Smooth muscle cell of the brain vasculature (primary cell): ENCODE measurements around the gene OAT.
A peak's percentile ranks its signal among the peaks of the same experiment; 100 is the strongest.
"Not testable (repeated sequence)": the region's sequence is repeated elsewhere in the genome, so short reads cannot be mapped to it uniquely, and the experiment has no call there.

Experiments
- DNase-seq: peaks from one replicate; pipeline ENCODE4 v3.0.0-alpha.2; 2012; ENCODE audit warnings: low read depth, low spot score

The OAT gene

GRCh38 chr10:124447751-124448466 is 29.2 kb upstream of the OAT start:
- no peak for DNase-seq

DNA sequence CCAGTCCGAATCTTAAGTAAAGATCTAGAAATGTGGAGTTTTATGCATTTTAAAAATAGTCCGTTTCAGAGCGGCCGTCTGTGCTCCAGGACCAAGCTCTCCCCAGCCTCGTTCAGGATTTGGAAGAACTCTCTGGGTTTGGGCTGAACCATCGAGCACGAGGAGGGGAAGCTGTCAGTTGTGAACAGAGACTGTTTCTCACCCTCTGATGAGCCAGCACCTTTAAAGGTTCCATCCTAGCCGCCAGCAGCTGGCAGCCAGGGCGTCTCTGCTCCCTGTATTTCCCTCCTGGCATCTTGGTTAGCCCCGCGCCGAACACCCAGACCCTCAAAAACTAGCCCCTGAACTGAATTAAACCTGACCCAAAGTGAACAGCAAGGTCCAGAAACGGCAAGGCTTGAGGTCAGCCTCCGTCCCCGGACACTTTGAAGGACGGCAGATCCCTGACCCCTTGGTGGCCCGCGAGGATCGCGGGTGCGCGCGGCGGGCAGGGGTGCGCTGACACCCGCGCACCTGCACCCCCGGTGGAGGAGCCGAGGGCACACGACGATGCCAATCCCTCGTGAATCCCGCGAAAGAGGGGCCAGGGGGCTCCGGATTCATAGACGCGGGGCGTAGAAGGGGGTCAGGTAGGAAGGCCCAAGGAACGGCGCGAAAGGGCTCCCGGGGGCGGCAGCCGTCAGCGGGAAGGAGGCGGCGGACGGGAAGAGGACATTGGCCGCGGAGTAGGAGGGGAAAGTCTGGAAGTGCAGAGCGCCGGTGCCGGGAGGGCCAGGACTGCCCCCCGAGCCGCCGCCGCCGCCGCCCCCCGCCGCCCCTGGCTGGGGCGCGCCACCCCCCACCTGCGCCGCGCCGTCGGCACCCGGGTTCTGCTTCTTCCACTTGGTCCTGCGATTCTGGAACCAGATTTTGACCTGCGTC is 28.4 kb upstream of the OAT start:
- DNase-seq: no peak

DNA sequence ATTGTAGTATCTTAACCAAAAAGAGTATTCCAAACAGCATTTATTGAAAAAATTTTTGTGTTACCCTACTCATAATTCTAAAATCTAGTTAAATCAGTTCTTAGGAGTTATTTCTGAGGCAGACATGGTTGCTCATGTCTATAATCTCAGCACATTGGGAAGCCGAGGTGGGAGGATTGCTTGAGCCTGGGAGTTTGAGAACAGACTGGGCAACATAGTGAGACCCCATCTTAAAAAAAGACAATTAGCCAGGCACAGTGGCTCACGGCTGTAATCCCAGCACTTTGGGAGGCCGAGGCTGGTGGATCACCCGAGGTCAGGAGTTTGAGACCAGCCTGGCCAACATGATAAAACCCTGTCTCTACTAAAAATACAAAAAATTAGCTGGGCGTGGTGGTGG is 23.0 kb upstream of the OAT start:
- DNase-seq: not testable (repeated sequence)

DNA sequence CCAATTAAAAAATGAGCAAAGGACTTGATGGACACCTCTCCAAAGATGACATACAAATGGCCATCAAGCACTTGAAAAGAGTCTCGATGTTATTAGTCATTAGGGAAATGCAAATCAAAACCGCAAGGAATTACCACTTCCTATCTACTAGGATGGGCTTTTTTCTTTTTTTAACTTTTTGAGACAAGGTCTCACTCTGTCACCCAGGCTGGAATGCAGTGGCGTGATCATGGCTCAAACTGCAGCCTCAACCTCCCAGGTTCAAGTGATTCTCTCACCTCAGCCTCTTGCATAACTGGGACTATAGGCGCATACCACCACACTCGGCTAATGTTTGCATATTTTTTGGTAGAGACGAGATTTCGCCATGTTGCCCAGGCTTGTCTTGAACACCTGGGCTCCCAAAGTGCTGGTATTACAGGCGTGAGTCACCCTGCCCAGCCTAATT is 17.5 kb upstream of the OAT start:
- no peak for DNase-seq

DNA sequence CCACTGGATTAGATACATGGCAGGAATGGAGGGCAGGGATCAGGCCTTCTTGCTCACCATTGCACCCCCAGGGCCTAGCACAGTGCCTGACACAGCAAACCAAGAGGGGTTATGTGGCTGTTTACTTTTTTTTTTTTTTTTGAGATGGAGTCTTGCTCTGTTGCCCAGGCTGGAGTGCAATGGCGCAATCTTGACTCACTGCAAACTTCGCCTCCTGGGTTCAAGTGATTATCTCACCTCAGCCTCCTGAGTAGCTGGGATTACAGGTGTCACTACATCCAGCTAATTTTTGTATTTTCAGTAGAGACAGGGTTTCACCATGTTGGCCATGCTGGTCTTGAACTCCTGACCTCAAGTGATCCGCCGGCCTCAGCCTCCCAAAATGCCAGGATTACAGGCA is 17.0 kb upstream of the OAT start:
- not testable (repeated sequence) for DNase-seq

GRCh38 chr10:124433461-124433860 is 14.7 kb upstream of the OAT start:
- DNase-seq: no peak

GRCh38 chr10:124430077-124430476 is 11.4 kb upstream of the OAT start:
- DNase-seq: no peak

DNA sequence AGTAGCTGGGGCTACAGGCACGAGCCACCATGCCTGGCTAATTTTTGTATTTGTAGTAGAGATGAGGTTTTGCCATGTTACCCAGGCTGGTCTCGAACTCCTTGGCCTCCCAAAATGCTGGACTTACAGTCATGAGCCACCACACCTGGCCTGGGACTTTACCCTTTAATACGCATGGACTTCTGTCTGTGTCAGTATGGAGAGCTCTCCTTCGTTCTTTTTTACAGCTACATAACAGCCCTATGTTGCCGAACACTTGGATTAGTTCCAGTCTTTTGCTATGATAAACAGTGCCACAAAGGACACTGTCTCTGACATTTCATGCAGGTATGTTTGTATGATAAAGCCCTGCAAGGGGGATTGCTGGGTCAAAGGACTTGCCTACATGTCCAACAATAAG is 10.9 kb upstream of the OAT start:
- no peak for DNase-seq

DNA sequence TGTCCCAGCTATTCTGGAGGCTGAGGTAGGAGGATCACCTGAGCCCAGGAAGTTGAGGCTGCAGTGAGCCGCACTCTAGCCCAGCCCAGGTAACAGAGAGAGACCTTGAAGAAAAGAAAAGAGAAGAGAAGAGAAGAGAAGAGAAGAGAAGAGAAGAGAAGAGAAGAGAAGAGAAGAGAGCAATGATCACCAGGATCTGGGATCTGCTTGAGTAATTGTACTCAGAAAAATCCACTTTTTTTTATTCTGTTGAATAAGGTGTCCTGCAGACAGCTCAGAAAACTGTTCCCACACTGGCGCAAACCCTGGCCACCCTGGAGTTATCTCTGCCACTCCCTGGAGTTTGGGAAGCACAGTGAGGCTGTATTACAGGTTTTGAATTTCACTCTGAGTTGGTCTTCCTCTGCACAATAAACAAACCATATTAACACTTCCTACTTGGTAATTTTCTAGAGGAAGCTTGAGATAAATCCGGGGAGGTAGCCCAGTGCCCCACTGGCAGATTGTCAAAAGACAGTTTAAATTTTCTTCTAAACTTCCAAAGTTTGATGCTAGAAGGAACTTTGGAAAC is 9.6 kb upstream of the OAT start:
- DNase-seq: no peak

DNA sequence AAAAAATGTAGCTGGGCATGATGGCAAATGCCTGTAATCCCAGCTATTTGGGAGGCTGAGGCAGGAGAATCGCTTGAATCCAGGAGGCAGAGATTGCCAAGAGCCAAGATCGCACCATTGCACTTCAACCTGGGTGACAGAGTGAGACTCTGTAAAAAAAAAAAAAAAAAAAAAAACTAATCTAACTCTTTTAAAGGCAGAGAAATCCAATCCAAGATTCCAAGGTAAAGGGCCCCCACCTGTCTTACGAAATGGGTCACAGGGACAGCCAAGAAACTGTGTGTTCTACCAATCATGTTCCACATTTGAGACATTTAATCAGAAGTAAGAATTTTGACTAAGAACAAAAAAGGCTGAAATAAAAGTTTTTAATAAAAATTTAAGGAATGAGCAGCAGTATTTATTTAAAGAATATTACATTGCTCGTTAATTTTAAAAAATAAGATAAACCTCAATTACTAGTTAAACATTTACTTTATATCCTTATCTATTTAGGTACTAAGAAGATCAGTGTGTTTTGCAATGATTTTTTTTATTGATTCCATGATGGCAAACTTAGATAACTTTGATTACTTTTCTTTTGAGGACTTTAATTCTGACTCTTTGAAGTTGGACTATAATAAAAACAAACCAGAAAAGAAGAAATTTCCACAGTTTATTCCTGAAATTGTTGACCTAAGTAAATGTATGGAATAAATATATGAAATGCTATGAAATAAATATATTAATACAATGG is 6.7 kb upstream of the OAT start:
- DNase-seq: no peak

- DNase-seq: no peak
These were observed 5.1 kb upstream of the OAT start for GRCh38 chr10:124423813-124424212.

DNA sequence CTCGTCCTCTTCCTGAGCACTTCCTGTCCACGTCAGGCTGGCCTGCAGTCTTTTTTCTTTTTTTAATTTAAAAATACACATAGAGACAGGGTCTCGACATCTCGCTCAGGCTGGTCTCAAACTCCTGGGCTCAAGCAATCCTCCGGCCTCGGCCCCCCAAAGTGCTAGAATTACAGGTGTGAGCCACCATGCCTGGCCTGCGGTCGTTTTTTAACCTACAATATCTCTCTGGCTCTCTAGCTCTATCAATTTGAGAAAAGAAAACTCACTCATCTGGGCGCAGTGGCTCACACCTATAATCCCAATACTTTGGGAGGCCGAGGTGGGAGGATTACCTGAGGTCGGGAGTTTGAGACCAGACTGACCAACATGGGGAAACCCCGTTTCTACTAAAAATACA is 4.0 kb upstream of the OAT start:
- DNase-seq: no peak

DNA sequence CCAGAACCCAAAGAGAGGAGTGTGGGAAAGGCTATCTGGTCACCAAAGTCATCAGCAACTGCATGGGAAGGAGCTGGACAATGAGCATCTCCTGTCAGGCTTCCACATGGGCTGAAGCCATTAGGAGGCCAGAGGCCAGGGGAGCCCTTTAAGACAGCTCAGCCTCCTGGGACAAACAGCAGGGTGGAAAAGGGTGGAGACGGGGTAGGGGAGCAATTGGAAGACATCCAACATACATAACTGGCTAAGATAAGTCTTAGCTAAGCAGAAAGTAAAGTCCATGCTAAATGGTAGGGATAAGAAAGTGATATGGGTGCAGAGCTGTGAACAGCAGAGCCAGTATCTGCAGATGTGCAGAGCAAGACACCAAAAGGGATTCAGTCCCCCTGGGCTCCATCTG is 1.5 kb upstream of the OAT start:
- no peak for DNase-seq

- DNase-seq: no peak
These were observed 912 bp upstream of the OAT start for GRCh38 chr10:124419635-124420034.

GRCh38 chr10:124417895-124418725 is 613 bp downstream of the OAT start:
- peak; percentile 9 for DNase-seq

GRCh38 chr10:124416733-124417132 is 2.0 kb downstream of the OAT start:
- no peak for DNase-seq

- no peak for DNase-seq
These were observed 3.5 kb downstream of the OAT start for GRCh38 chr10:124415210-124415609.

DNA sequence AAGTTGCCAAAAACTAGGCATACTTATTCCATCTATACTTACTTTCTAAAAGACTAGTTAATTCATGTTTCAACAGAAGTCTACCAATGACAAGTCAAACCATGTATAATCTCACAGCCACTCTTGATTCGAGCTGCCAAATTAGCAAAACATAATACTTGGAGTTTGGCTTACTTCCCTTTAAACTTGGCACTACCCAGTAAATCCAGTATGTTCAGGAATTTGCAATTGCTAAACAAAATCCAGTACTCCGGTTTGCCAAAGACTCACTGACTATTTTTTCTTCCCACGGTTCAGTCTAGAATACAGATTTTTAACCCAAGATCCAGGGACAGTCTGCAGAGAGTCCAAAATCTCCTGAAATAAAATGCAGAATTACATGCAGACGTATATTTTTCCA is 4.6 kb downstream of the OAT start:
- no peak for DNase-seq

GRCh38 chr10:124409696-124410095 is 9.0 kb downstream of the OAT start:
- no peak for DNase-seq

GRCh38 chr10:124408357-124408756 is 10.4 kb downstream of the OAT start:
- DNase-seq: no peak

- no peak for DNase-seq
These were observed 11.3 kb downstream of the OAT start for GRCh38 chr10:124407456-124407855.
